ENCODE measurements around the gene USP47. TPM values are rescaled to one million over a fixed set of nuclear protein-coding genes. Genes with fewer than 3 reads are reported as not detected.

The USP47 gene
- total and polyA plus RNA-seq, 9 of the 15 experiments (the other 6 are each of a cell fraction or from before 2014, with no cell fraction given) = 13.1 to 63.6 (median 34.7) TPM

- TF ChIP-seq MITF (IDR thresholded peaks at IDR 0.05) = no peak
- no peak for TF ChIP-seq DMBX1 (CRISPR knock-in tag; IDR thresholded peaks at IDR 0.05; ENCODE audit: borderline replicate concordance)
- no peak for TF ChIP-seq IRF9 (tag; IDR thresholded peaks at IDR 0.05)
- TF ChIP-seq ZNF766 (CRISPR knock-in tag; conservative IDR thresholded peaks at IDR 0.05) = 0 out of 2 replicates have a peak, but pooled peaks have one; percentile 15
- 0 out of 2 replicates have a peak, but pooled peaks have one; percentile 25 for TF ChIP-seq ARID4B (CRISPR knock-in tag; IDR thresholded peaks at IDR 0.05)
- TF ChIP-seq MYC (IDR thresholded peaks at IDR 0.05; ENCODE audit: low read depth, low read length) = 0 out of 2 replicates have a peak, but pooled peaks have one; percentile 22
- TF ChIP-seq MYC (CRISPR knock-in tag; IDR thresholded peaks at IDR 0.05; ENCODE audit: borderline replicate concordance, low read depth) = no peak
- no peak for TF ChIP-seq DLX4 (CRISPR knock-in tag; IDR thresholded peaks at IDR 0.05)
- peak in 1 of 2 experiments; percentile 61; a peak in 1 of 4 replicates for TF ChIP-seq TEAD1 (CRISPR knock-in tag; IDR thresholded peaks at IDR 0.05)
- TF ChIP-seq SRSF9 (IDR thresholded peaks at IDR 0.05; ENCODE audit: borderline replicate concordance, low read depth, low read length) = no peak
- peak in 1 of 2 experiments; percentile 21; a peak in 1 of 4 replicates for TF ChIP-seq KDM1A (IDR thresholded peaks at IDR 0.05)
- 0 out of 2 replicates have a peak, but pooled peaks have one; percentile 26 for TF ChIP-seq SMARCE1 (IDR thresholded peaks at IDR 0.05)
- TF ChIP-seq NR2C2 (CRISPR knock-in tag; IDR thresholded peaks at IDR 0.05) = no peak
- TF ChIP-seq NR2C2 (tag; IDR thresholded peaks at IDR 0.05) = no peak
- 0 out of 2 replicates have a peak, but pooled peaks have one; percentile 12 for TF ChIP-seq NFIC (IDR thresholded peaks at IDR 0.05)
- TF ChIP-seq RCOR1 (IDR thresholded peaks at IDR 0.05; ENCODE audit: borderline replicate concordance in 1 of 2, low read depth in 2 of 2, low read length in 2 of 2) = peak in 1 of 2 experiments; percentile 50; a peak in 1 of 4 replicates
- no peak for TF ChIP-seq TFE3 (CRISPR knock-in tag; IDR thresholded peaks at IDR 0.05)
- TF ChIP-seq MTA2 (IDR thresholded peaks at IDR 0.05; ENCODE audit: low read depth) = 0 out of 2 replicates have a peak, but pooled peaks have one; percentile 7
Observed at GRCh38 chr11:11848891-11849746, 7.3 kb downstream of the USP47 start (continued).
